K562 (cell line): ENCODE measurements around the gene ZFX. TPM values are rescaled to one million over a fixed set of nuclear protein-coding genes. Genes with fewer than 3 reads are reported as not detected.

Experiments
- BRCA1 ChIP-seq, 2 experiments: fragments of 450-650 bp in 1 of 2; sonication (generic) in 1 of 2; formaldehyde crosslinking in 1 of 2; IDR thresholded peaks; 2 replicates each; pipeline versions ENCODE4 v1.5.0 to v1.6.1; 2017 to 2020; ENCODE audit warnings: mild to moderate bottlenecking in 1 of 2, missing genetic modification reagents in 1 of 2
- CCNT2 ChIP-seq: IDR thresholded peaks from 2 replicates; pipeline ENCODE4 v1.6.1; 2011; ENCODE audit warnings: borderline replicate concordance, low read depth, mild to moderate bottlenecking, moderate library complexity, mixed read lengths, low read length; ENCODE audit not compliant: insufficient read length; ENCODE audit errors: extremely low read depth
- CLOCK ChIP-seq: fragments of 250-450 bp; sonication (Bioruptor Pico); IDR thresholded peaks from 2 replicates; pipeline ENCODE4 v1.4.0; 2020; ENCODE audit warnings: mild to moderate bottlenecking, moderate library complexity, borderline replicate concordance
- ELK3 ChIP-seq: fragments of 450-650 bp; formaldehyde crosslinking; IDR thresholded peaks from 2 replicates; pipeline ENCODE4 v1.4.0; 2020; ENCODE audit warnings: mild to moderate bottlenecking
- GTF3C2 ChIP-seq: IDR thresholded peaks from 3 replicates; pipeline ENCODE4 v1.6.1; 2011; ENCODE audit warnings: borderline replicate concordance, mild to moderate bottlenecking, moderate library complexity; ENCODE audit not compliant: insufficient read length; ENCODE audit errors: extremely low read depth
- MLLT1 ChIP-seq, 2 experiments: fragments of 450-650 bp; IDR thresholded peaks; 2 replicates each; pipeline ENCODE4 v1.6.1; 2016
- NFE2L1 ChIP-seq: fragments of 450-650 bp; IDR thresholded peaks from 2 replicates; pipeline ENCODE4 v1.6.1; 2016; ENCODE audit warnings: missing genetic modification characterization, low read depth, mild to moderate bottlenecking, missing compliant biosample characterization, moderate library complexity, borderline replicate concordance
- RAD21 ChIP-seq, 2 experiments: fragments of 250-450 bp in 1 of 2; fragments of 450-650 bp in 1 of 2; sonication (Bioruptor Pico) in 1 of 2; formaldehyde crosslinking in 1 of 2; IDR thresholded peaks in 1 of 2; conservative IDR thresholded peaks in 1 of 2; 2 replicates each; pipeline versions ENCODE4 v1.4.0 to v1.8.0; 2020 to 2022; ENCODE audit warnings: mild to moderate bottlenecking in 2 of 2, moderate library complexity in 1 of 2
- SMAD2 ChIP-seq: fragments of 150-350 bp; IDR thresholded peaks from 2 replicates; pipeline ENCODE4 v1.6.1; 2014; ENCODE audit warnings: low read depth, mild to moderate bottlenecking, low read length
- SMAD4 ChIP-seq: fragments of 250-450 bp; sonication (Bioruptor Pico); conservative IDR thresholded peaks from 2 replicates; pipeline ENCODE4 v1.8.0; 2021; ENCODE audit warnings: inconsistent platforms, mild to moderate bottlenecking, moderate library complexity
- ZNF174 ChIP-seq: fragments of 250-450 bp; sonication (Bioruptor Pico); IDR thresholded peaks from 2 replicates; pipeline ENCODE4 v1.4.0; 2020; ENCODE audit warnings: mild to moderate bottlenecking
- ZNF644 ChIP-seq: fragments of 200-800 bp; sonication (Bioruptor generic); IDR thresholded peaks from 2 replicates; pipeline ENCODE4 v1.6.1; 2016; ENCODE audit warnings: low read depth, missing genetic modification characterization, missing compliant biosample characterization
- polyA plus RNA-seq, 8 experiments: library from polyadenylated mRNA; depleted of rRNA in 4 of 8; stranded (reverse) in 5 of 8; unstranded in 3 of 8; fragments of >200 nt; fragmentation: Nextera tagmentation in 2 of 8; fragmentation: Illumina TruSeq in 1 of 8; extraction: Ambion mirVana in 2 of 8; extraction: Trizol in 1 of 8; gene quantifications; 2 replicates each; pipeline versions ENCODE4 v1.2.1 to v1.2.3, GENCODE V29; 2011 to 2014; ENCODE audit warnings: inconsistent platforms in 1 of 8, missing spikeins in 1 of 8
- total RNA-seq, 7 experiments: library from RNA; depleted of rRNA in 6 of 7; stranded (reverse); fragments of >200 nt in 6 of 7; fragmentation: Illumina TruSeq in 2 of 7; extraction: Trizol in 2 of 7; gene quantifications; 2 replicates each; pipeline versions ENCODE4 v1.2.1 to v1.2.3, GENCODE V29; 2011 to 2021; ENCODE audit warnings: low replicate concordance in 1 of 7

The ZFX gene
- total and polyA plus RNA-seq, 9 of the 15 experiments (the other 6 are each of a cell fraction or from before 2014, with no cell fraction given) = 5.3 to 25.2 (median 11.4) TPM

GRCh38 chrX:24241822-24242648, 92.5 kb downstream of the ZFX start (continued):
- no peak for TF ChIP-seq ZNF644 (tag)
- TF ChIP-seq RAD21 (CRISPR knock-in tag; conservative IDR thresholded peaks at IDR 0.05 in 1 of 2, IDR thresholded peaks at IDR 0.05 in 1 of 2) = peak; percentile 54 to 73
- TF ChIP-seq GTF3C2 = no peak
- 0 out of 4 replicates have a peak, but pooled peaks of 1 of the 2 experiments have one; percentile 38 for TF ChIP-seq MLLT1 (IDR thresholded peaks at IDR 0.05)
- TF ChIP-seq BRCA1 (IDR thresholded peaks at IDR 0.05) = no peak
- no peak for TF ChIP-seq BRCA1 (CRISPR knock-in tag; IDR thresholded peaks at IDR 0.05)
- no peak for TF ChIP-seq CLOCK
- no peak for TF ChIP-seq SMAD4 (CRISPR knock-in tag)
- no peak for TF ChIP-seq NFE2L1 (tag)
- TF ChIP-seq CCNT2 = no peak
- no peak for TF ChIP-seq ZNF174
- no peak for TF ChIP-seq SMAD2
- TF ChIP-seq ELK3 (CRISPR knock-in tag) = no peak
